KBM-7 (cell line): Measurements from ENCODE around the gene MGAT5.

Experiments used
- DNase-seq: peaks from one replicate; pipeline ENCODE4 v3.0.0-alpha.2; 2015
- in situ Hi-C: fragments of 300-500 bp; cut with MboI; formaldehyde crosslinking; loops from 2 replicates; pipeline ENCODE4 v1.14.3; 2020; ENCODE audit warnings: low sequenced_read_pairs, low pct_unique_long_range_greater_than_20kb, mixed read lengths

The MGAT5 gene

DNA sequence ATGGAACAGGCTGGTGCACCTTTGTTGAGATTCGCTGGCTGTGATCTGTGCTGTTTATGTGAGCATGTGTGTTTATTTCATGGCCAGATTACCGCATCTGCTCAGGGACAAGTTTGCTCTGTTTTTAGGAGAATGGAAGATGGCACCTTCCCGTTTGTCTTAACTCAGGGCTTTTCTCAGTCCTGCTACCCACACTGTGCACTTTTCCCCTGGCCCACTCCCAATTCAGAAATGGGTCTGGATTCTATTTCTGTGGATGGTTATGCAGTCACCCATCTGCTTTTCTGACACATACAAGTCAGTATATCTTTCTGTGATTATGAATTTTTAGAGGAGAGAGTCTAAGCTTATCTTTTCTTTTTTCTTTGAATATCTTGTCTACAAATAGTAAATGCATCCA lies 15.4 kb downstream of the MGAT5 start:
- in situ Hi-C loops: no loop called here
- DNase-seq: no peak

- DNase-seq: no peak
- in situ Hi-C loops: no loop called here
Measured at GRCh38 chr2:134269972-134270735, 16.3 kb downstream of the MGAT5 start.

DNA sequence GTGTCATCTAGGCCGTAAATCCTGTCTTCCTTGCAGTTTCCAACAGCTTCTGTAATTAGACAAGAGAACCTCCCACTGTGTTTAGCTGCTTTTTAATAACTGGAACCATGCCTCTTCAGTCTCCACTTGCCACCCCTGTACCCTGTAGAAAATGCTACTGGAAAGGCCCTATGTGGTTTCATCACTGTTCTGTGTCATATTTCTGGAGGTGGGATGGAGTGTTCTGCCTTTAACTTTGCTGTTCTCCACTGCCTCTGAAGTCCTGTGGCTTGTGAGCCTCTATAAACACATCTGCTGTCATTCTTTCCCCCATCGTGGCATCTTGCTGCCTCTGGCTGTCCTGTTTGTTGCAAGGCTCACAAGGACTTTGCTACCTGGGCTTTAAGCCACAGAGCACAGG lies 17.9 kb downstream of the MGAT5 start:
- no peak for DNase-seq
- in situ Hi-C loops: no loop called here

GRCh38 chr2:134272806-134273205 lies 18.9 kb downstream of the MGAT5 start:
- DNase-seq: no peak
- in situ Hi-C loops: no loop called here

GRCh38 chr2:134273256-134273983 lies 19.5 kb downstream of the MGAT5 start:
- DNase-seq: no peak
- in situ Hi-C loops: no loop called here

GRCh38 chr2:134274121-134274520 lies 20.2 kb downstream of the MGAT5 start:
- no peak for DNase-seq
- in situ Hi-C loops: no loop called here

- peak; percentile 56 for DNase-seq
- in situ Hi-C loops: no loop called here
Measured at GRCh38 chr2:134275058-134275862, 21.4 kb downstream of the MGAT5 start.

DNA sequence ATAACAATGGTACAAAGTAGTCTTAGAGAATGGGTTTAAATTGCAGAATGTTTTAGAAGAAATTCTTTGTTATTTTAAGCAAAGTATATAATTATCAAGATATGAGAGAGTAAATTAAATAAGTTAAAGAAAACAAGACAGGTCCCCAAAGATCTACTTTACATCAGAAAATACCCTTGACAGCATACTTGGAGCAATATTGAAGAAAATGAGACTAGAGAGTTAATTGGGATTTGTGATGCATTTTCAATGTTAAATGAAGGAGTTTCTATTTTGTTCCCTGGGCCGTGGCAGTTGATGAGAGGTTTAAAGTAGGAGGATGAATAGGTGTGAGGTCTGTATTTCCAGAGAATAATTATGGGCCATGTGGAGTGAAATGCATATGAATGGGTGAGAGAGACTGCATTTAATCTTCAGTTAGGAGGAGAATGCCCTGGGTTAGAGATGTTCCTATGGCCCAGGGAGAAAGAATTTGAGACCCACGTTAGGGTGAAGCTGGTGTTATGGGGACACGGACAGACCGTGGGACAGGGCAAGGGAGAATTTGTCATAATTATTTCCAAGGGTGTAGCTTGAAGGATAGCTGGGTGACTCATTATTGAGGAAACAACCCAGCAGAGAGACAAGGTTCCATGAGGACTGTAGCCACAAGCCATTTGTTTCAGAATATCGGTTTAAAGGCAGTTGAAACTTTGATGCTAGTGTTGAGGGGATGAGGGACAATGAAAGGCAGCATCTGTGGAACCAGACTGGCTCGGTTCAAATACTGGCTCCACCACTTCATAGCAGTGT lies 22.7 kb downstream of the MGAT5 start:
- in situ Hi-C loops: no loop called here
- DNase-seq: no peak

DNA sequence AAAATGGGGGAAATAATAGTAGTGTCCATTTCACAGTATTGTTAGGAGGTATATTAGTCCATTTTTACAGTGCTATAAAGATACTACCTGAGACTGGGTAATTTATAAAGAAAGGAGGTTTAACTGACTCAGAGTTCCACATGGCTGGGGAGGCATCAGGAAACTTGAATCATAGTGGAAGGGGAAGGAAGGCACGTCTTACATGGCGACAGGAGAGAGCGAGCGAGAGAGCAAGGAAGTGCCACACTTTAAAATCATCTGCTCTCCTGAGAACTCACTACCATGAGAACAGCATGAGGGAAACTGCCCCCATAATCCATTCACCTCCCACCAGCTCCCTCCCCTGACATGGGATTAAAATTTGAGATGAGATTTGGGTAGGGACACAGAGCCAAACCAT lies 23.4 kb downstream of the MGAT5 start:
- DNase-seq: no peak
- in situ Hi-C loops: no loop called here

- in situ Hi-C loops: no loop called here
- DNase-seq: no peak
Measured at GRCh38 chr2:134278553-134278952, 24.7 kb downstream of the MGAT5 start.

DNA sequence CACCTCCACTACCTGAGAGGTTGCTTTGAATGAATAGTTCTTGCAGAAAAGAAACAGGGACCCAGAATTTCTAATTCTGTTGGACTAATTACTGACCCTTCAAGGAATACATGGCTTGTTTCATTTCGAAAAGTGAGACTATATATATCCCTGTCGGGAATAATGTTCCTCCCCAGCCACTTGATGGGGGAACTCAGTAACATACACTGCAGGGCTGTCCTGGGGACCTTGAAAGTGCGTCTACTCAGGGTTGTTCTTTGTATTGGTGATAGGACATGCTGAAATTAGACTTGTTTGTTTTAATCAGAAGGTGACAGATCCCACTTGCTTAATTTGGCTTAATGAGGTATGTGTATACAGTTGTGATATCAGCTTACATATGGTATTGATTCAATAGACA lies 25.5 kb downstream of the MGAT5 start:
- no peak for DNase-seq
- in situ Hi-C loops: no loop called here

DNA sequence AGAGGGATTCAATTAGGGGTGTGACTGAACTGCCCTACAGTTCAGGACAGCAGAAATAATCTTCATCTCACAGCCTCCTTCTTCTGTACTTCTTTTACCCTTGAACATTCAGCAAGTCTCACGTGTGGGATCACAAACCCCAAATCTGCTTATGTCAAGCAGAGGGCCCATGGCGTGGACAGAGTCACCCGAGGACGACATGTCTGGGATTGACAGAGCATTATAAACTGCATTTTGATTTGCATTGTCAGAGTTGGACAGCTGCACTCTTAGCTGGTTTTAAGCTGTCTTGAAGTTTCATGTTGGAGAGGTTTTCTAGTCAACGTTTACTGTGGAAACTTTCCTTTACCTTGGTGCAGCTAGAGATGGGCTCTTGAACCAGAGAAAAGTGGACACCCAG lies 26.4 kb downstream of the MGAT5 start:
- no peak for DNase-seq
- in situ Hi-C loops: no loop called here

- in situ Hi-C loops: no loop called here
- DNase-seq: no peak
Measured at GRCh38 chr2:134280726-134281125, 26.9 kb downstream of the MGAT5 start.

GRCh38 chr2:134281815-134282419 lies 28.0 kb downstream of the MGAT5 start:
- in situ Hi-C loops: no loop called here
- DNase-seq: no peak

DNA sequence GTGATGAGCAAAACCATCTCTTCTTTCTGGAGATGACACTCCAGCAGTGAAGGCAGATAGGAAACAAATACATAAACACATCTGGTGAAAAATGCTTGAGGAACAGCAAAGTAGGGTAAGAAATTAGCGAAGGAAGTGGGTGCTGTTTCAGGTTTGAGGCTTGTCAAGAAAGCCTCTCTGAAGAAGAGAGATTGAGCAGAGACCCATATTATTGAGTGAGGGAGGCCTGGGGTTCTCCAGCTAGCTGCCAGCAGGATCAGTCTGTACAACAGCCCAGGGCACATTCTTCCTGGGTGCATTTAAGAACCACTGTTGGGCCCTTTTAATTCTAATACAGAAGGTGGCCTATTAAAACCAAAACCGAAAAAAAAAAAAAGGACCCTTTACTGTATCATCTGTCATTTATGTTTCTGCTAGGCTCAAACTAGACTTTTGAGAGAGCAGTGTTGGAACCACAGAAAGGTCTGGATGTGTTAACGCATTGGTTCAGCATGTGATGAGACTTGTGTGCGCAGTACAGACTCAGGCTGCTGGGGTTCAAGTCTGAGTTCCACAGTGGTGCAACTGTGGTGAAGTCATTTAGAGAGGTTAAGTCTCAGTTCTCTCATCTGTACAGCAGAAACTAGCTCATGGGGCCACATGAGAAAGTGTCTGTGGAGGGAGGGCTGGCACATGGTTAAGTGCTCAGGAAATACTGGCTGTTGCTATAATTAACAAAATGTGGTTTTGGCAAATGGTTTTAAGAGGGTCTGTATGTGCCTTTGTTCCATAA lies 28.9 kb downstream of the MGAT5 start:
- peak; percentile 69 for DNase-seq
- in situ Hi-C loops: no loop called here

DNA sequence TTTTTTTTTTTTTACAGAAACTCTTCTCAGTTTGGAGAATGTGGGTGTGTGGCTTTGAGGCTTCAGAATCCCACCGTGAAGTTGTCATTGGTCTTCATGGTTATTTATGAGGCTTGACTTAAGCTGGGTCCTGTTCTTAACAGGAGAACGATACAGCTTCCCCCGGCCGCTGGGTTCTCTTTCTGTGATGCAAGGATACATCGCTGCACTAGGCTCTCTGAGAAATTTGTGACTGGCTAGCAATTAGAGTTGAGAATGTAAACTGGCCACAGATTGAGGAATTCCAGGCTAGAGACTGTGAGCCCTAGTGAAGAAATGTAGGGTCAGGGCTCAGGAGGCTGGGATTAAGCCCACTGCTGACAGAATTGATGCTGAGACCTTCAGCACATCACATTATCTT lies 29.8 kb downstream of the MGAT5 start:
- in situ Hi-C loops: no loop called here
- DNase-seq: peak; percentile 29

GRCh38 chr2:134284119-134284670 lies 30.3 kb downstream of the MGAT5 start:
- in situ Hi-C loops: no loop called here
- DNase-seq: no peak

DNA sequence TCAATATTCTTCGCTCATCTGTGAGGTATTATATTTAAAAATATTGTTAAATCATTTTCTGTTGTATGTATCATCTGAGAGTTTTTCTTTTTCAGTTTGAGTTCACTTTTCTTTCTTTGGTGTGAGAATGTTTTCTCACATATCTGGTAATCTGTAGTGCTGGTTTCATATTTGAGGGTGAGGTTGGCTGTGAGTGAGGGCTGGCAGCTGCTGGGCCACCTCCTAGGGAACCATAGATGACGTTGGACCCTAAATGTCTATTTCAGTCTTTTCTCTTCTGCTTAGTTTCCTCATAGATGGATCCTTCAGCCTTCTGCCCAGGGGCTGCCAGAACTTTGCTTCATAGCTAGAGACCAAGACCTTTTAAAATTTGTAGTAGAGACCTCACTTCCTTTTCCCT lies 33.5 kb downstream of the MGAT5 start:
- DNase-seq: no peak
- in situ Hi-C loops: no loop called here
